SK-N-SH (cell line): Measurements from ENCODE around the gene RABGGTB.

Experiments used
- FOSL2 ChIP-seq: IDR thresholded peaks from 2 replicates; pipeline ENCODE4 v1.4.0; 2012; ENCODE audit warnings: low read depth, mild to moderate bottlenecking, moderate library complexity, borderline replicate concordance
- TEAD4 ChIP-seq: IDR thresholded peaks from 2 replicates; pipeline ENCODE4 v1.4.0; 2012; ENCODE audit warnings: mild to moderate bottlenecking, borderline replicate concordance; ENCODE audit not compliant: insufficient read depth
- USF2 ChIP-seq: fragments of 150-350 bp; IDR thresholded peaks from 2 replicates; pipeline ENCODE4 v1.6.1; 2017; ENCODE audit warnings: antibody characterized with exemption, low read length, low read depth, borderline replicate concordance
- TF ChIP-seq, protein P1 (sequence below): IDR thresholded peaks from 2 replicates; pipeline ENCODE4 v1.4.0; 2012; ENCODE audit warnings: low read depth, borderline replicate concordance

DNA sequence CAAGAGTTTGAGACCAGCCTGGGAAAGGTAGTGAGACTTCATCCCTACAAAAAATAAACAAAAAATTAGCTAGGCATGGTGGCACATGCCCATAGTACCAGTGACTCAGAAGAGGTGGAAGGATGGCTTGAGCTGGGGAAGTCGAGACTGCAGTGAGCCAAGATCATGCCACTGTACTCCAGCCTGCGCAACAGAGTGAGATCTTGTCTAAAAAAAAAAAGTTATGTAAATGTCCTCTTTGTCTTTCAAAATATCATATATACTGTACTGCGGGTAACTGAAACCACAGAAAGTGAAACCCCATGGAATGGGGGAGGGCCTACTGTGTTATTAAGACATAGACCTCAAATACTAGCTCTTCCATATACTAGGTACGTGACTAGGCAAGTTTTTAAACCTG is 40.8 kb upstream of the RABGGTB start:
- TF ChIP-seq, protein P1, sequence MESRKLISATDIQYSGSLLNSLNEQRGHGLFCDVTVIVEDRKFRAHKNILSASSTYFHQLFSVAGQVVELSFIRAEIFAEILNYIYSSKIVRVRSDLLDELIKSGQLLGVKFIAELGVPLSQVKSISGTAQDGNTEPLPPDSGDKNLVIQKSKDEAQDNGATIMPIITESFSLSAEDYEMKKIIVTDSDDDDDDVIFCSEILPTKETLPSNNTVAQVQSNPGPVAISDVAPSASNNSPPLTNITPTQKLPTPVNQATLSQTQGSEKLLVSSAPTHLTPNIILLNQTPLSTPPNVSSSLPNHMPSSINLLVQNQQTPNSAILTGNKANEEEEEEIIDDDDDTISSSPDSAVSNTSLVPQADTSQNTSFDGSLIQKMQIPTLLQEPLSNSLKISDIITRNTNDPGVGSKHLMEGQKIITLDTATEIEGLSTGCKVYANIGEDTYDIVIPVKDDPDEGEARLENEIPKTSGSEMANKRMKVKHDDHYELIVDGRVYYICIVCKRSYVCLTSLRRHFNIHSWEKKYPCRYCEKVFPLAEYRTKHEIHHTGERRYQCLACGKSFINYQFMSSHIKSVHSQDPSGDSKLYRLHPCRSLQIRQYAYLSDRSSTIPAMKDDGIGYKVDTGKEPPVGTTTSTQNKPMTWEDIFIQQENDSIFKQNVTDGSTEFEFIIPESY: no peak
- TF ChIP-seq TEAD4 (no peak), USF2 (no peak), FOSL2 (no peak)
